ENCODE results near the gene PACS2.

The PACS2 gene

DNA sequence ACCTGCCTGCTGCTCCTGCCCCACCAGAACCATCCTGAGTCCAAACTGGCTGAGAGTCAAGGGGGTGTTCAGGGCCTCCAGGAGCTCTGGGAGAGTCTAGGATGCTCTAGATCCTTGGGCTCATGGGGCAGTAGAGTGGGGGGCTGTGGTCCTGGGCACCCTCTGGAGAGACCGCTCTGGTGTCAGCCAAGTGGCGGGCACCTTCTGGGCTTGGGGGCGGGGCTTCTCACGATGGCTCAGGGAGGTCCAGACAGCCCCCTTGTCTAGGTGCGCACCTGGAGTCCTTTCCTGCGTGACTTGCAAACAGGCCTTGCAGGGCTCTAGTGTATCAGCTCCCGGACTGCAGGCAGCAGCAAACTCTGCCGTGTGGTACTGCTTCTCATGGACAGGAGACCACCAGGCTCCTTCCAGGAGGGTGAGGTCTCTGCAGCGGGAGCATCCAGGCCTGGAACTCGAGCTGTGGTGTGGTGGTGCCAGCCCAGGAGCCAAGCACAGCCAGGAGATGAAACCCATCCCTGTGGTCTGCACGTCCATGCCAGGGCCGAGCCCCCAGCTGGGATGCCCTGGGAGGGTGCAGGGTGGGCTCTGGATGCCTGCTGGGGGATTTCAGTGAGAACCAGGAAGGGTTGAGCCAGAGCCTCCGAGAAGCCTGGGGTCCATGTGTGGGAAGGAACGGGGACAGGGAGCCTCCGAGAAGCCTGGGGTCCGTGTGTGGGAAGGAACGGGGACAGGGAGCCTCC is 15.0 kb downstream of the PACS2 start:
- TF ChIP-seq CTCF (conservative IDR thresholded peaks at IDR 0.05; ENCODE audit: low read depth, low read length) = no peak
- no peaks in the 10 kb centered on the region for H3K79me2 ChIP-seq (ENCODE audit: insufficient read depth, low read depth)
- H3K4me2 ChIP-seq = no peak overlapping the region
- no peak overlapping the region for H2AFZ ChIP-seq (ENCODE audit: low read depth)
- H3K27ac ChIP-seq = no peak overlapping the region
- H3K9ac ChIP-seq = no peak overlapping the region
- H3K27me3 ChIP-seq (ENCODE audit: insufficient read depth, low read depth) = no peaks in the 10 kb centered on the region
- H3K4me1 ChIP-seq (ENCODE audit: low read depth, poor library complexity, severe bottlenecking) = no peaks in the 10 kb centered on the region
- H3K4me3 ChIP-seq (IDR thresholded peaks at IDR 0.05; ENCODE audit: insufficient read depth, low read depth, low read length) = no peak overlapping the region
- no peaks in the 10 kb centered on the region for H3K36me3 ChIP-seq (ENCODE audit: insufficient read depth)
- H4K20me1 ChIP-seq (ENCODE audit: insufficient read depth) = no peaks in the 10 kb centered on the region

- Histone ChIP-seq H3K4me2 (no peak overlapping the region), H3K27me3 (ENCODE audit: insufficient read depth, low read depth) (no peaks in the 10 kb centered on the region)
Observed at GRCh38 chr14:105330491-105330895, 15.9 kb downstream of the PACS2 start.

DNA sequence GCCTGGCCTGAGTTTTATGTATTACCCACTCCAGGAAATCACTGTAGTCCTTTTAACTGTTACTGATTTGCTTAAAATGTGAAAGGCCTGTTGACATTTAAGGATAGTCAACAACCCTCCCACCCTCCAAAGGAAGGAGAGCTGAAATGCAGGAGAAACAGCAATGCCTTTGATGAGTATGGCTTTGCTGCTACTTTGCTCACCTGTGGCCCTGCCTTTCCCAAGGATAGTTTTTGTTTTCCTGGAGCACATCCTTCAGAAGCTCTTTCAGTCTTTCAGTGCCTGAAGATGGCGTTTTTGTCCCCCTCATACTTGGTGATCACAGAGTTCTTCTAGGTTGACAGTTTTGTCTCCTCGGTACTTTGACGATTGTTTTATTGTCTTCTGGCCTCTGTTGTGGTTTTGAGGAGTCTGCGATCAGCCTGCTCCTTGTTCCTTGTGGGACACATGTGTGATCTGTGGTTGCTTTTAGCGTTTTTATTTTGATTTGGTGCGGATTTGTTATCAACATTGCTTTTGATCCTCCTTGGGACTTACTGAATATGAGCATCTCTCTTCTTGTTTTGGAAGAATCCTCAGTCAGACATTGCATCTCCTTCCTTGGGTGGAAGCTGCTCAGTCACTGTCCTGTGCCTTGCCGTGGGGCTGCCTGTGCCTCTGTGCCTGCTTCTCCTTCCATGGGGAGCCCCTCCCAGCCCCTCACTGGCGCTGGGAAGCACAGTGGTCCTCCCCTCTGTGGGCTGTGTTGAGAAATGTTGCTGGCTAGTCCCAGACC is 17.2 kb downstream of the PACS2 start:
- no peak overlapping the region for H3K9ac ChIP-seq
- H3K4me2 ChIP-seq = no peak overlapping the region
- no peaks in the 10 kb centered on the region for H4K20me1 ChIP-seq (ENCODE audit: insufficient read depth)
- no peaks in the 10 kb centered on the region for H3K4me1 ChIP-seq (ENCODE audit: low read depth, poor library complexity, severe bottlenecking)
- no peaks in the 10 kb centered on the region for H3K79me2 ChIP-seq (ENCODE audit: insufficient read depth, low read depth)
- no peak overlapping the region for H3K4me3 ChIP-seq (IDR thresholded peaks at IDR 0.05; ENCODE audit: insufficient read depth, low read depth, low read length)
- no peak overlapping the region for H2AFZ ChIP-seq (ENCODE audit: low read depth)
- H3K36me3 ChIP-seq (ENCODE audit: insufficient read depth) = no peaks in the 10 kb centered on the region
- no peak overlapping the region for H3K27ac ChIP-seq
- H3K27me3 ChIP-seq (ENCODE audit: insufficient read depth, low read depth) = no peaks in the 10 kb centered on the region
- no peak for TF ChIP-seq CTCF (conservative IDR thresholded peaks at IDR 0.05; ENCODE audit: low read depth, low read length)

More at GRCh38 chr14:105330491-105330895, 15.9 kb downstream of the PACS2 start:
- no peaks in the 10 kb centered on the region for H4K20me1 ChIP-seq (ENCODE audit: insufficient read depth)
- no peak overlapping the region for H3K4me3 ChIP-seq (IDR thresholded peaks at IDR 0.05; ENCODE audit: insufficient read depth, low read depth, low read length)
- no peaks in the 10 kb centered on the region for H3K4me1 ChIP-seq (ENCODE audit: low read depth, poor library complexity, severe bottlenecking)
- no peak overlapping the region for H3K9ac ChIP-seq
- H2AFZ ChIP-seq (ENCODE audit: low read depth) = no peak overlapping the region
- H3K79me2 ChIP-seq (ENCODE audit: insufficient read depth, low read depth) = no peaks in the 10 kb centered on the region
- H3K36me3 ChIP-seq (ENCODE audit: insufficient read depth) = no peaks in the 10 kb centered on the region
- TF ChIP-seq CTCF (conservative IDR thresholded peaks at IDR 0.05; ENCODE audit: low read depth, low read length) = no peak
- H3K27ac ChIP-seq = no peak overlapping the region

GRCh38 chr14:105332350-105332874 is 17.9 kb downstream of the PACS2 start:
- TF ChIP-seq CTCF (conservative IDR thresholded peaks at IDR 0.05; ENCODE audit: low read depth, low read length) = no peak

More at GRCh38 chr14:105332350-105332874, 17.9 kb downstream of the PACS2 start:
- Histone ChIP-seq H3K4me3 (IDR thresholded peaks at IDR 0.05; ENCODE audit: insufficient read depth, low read depth, low read length) (no peak overlapping the region), H3K27me3 (ENCODE audit: insufficient read depth, low read depth) (no peaks in the 10 kb centered on the region), H3K9ac (no peak overlapping the region), H3K27ac (no peak overlapping the region), H3K36me3 (ENCODE audit: insufficient read depth) (no peaks in the 10 kb centered on the region), H4K20me1 (ENCODE audit: insufficient read depth) (no peaks in the 10 kb centered on the region), H2AFZ (ENCODE audit: low read depth) (no peak overlapping the region), H3K4me2 (no peak overlapping the region), H3K79me2 (ENCODE audit: insufficient read depth, low read depth) (no peaks in the 10 kb centered on the region), H3K4me1 (ENCODE audit: low read depth, poor library complexity, severe bottlenecking) (no peaks in the 10 kb centered on the region)

Data from KMS-11 (cell line).